GM12891 (cell line): Measurements from ENCODE around the gene LRRC63.

ENCODE experiments used
- POLR2A ChIP-seq: IDR thresholded peaks from 2 replicates; pipeline ENCODE4 v1.6.1; 2011; ENCODE audit warnings: low read depth, low read length, control low read depth
- POLR2AphosphoS5 ChIP-seq: IDR thresholded peaks from 2 replicates; pipeline ENCODE4 v1.6.1; 2011; ENCODE audit warnings: low read depth, low read length, control low read depth
- TAF1 ChIP-seq: IDR thresholded peaks from 2 replicates; pipeline ENCODE4 v1.6.1; 2011; ENCODE audit warnings: low read depth, low read length, control low read depth

DNA sequence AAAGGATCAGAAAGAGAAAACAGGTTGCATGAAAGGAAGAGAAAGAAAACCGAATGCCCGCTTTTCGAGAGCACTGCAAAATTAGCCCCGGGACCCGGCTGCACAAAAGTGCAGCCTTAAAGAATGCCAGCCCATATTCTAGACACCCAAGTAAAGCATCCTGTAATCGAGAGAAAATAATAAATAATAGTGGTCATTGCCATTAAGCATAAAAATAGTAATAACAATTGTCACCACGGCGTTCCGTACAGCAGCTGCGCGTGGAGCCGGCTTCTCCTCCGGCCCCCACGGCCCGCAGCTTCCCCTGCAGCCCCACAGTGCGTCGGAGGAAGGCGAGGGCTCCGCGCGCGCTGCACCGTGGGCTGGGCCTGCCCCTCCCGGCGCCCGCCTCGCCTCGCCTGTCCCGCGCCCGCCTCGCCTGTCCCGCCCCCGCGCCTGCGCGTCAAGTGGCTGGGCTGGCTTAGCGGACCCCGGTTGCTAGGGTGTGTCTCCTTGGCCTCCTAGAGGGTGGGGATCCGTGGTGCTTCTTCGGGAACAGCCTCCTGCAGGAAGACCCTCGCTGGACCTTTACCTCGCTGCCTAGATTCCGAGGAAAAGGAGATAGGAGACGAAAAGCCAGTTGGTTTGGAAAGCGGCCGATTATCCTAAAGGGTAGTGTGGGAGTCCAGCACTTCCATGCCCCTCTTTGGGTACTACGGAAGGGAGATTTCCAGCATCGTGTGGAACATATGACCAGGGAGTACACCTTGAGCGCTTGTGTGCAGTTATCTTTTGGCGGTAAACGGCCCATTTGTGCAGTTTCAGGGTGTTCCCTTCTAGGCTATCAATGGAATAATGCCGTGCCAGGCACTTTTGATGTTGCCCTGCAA, at the start of gene LRRC63:
- TF ChIP-seq POLR2A (no peak), POLR2AphosphoS5 (no peak), TAF1 (no peak)
